PC-9 (cell line): ENCODE results near the gene GALNT13. TPM values are rescaled to one million over a fixed set of nuclear protein-coding genes. Genes with fewer than 3 reads are reported as not detected.

Experiments
- BruUV-seq: library from RNA; stranded (reverse); fragments of 400-500 nt; replicated peaks from 2 replicates; lab custom pipeline; 2021; lab: Mats Ljungman, UMichigan
- CTCF ChIA-PET: fragments of 300-600 bp; sonication (Branson Sonifier 250); formaldehyde crosslinking; loops from one replicate; lab custom pipeline; 2022; ENCODE audit warnings: antibody characterized with exemption; lab: Charles Lee
- POLR2A ChIA-PET: fragments of 300-600 bp; sonication (Branson Sonifier 250); formaldehyde crosslinking; loops from one replicate; lab custom pipeline; 2022; ENCODE audit warnings: antibody characterized with exemption; ENCODE audit not compliant: unreplicated experiment; lab: Charles Lee
- DNase-seq, 2 experiments: peaks; one replicate each; pipeline versions ENCODE4 v3.0.0 to v3.0.0-alpha.2; 2015 to 2022; ENCODE audit warnings: mixed read lengths in 1 of 2
- H2AFZ ChIP-seq: fragments of 200-600 bp; sonication (generic); 2 replicates; pipeline ENCODE4 v1.8.1; 2017; ENCODE audit warnings: antibody characterized with exemption
- H3F3A ChIP-seq: fragments of 200-600 bp; sonication (generic); 2 replicates; pipeline ENCODE4 v1.8.1; 2017; ENCODE audit warnings: antibody characterized with exemption, mild to moderate bottlenecking, low read depth; ENCODE audit not compliant: insufficient read depth
- H3K27ac ChIP-seq: fragments of 200-600 bp; sonication (generic); 2 replicates; pipeline ENCODE4 v1.6.1; 2016; ENCODE audit warnings: mixed run types
- H3K27me3 ChIP-seq: fragments of 200-600 bp; sonication (generic); 2 replicates; pipeline ENCODE4 v1.6.1; 2016; ENCODE audit warnings: low read depth, mixed run types; ENCODE audit not compliant: insufficient read depth
- H3K36me3 ChIP-seq: fragments of 200-600 bp; sonication (generic); 2 replicates; pipeline ENCODE4 v1.6.1; 2016; ENCODE audit warnings: low read depth, mixed run types
- H3K4me1 ChIP-seq: fragments of 200-600 bp; sonication (generic); replicated peaks from 2 replicates; pipeline ENCODE4 v1.6.1; 2016; ENCODE audit warnings: mixed run types; ENCODE audit not compliant: insufficient read depth
- H3K4me2 ChIP-seq: fragments of 200-600 bp; sonication (generic); 2 replicates; pipeline ENCODE4 v1.6.1; 2017; ENCODE audit warnings: mixed run types
- H3K4me3 ChIP-seq: fragments of 200-600 bp; sonication (generic); 2 replicates; pipeline ENCODE4 v1.6.1; 2016; ENCODE audit warnings: mixed run types
- H3K79me2 ChIP-seq: fragments of 200-600 bp; sonication (generic); 2 replicates; pipeline ENCODE4 v1.6.1; 2017; ENCODE audit warnings: low read depth, mixed run types
- H3K9me2 ChIP-seq: fragments of 200-600 bp; sonication (generic); 2 replicates; pipeline ENCODE4 v1.8.1; 2017; ENCODE audit warnings: mild to moderate bottlenecking; ENCODE audit not compliant: insufficient read depth
- H3K9me3 ChIP-seq: fragments of 200-600 bp; sonication (generic); 2 replicates; pipeline ENCODE4 v1.8.1; 2016; ENCODE audit warnings: low read depth; ENCODE audit not compliant: insufficient read depth
- H4K20me1 ChIP-seq: fragments of 200-600 bp; sonication (generic); 2 replicates; pipeline ENCODE4 v1.8.1; 2017; ENCODE audit not compliant: insufficient read depth
- EZH2 ChIP-seq: fragments of 200-600 bp; sonication (generic); IDR thresholded peaks from 2 replicates; pipeline ENCODE4 v1.8.0; 2017; ENCODE audit warnings: antibody characterized with exemption, low read depth
- intact Hi-C: fragments of 100-400 bp; cut with micrococcal nuclease; formaldehyde crosslinking; loops from one replicate; pipeline ENCODE4 v1.10.0; 2022; ENCODE audit not compliant: unreplicated experiment
- total RNA-seq: library from RNA; stranded (reverse); gene quantifications from 2 replicates; pipeline ENCODE4 v1.2.3, GENCODE V29; 2021
- TF ChIP-seq, protein P1 (sequence below): fragments of 200-600 bp; sonication (generic); conservative IDR thresholded peaks from 2 replicates; pipeline ENCODE4 v1.6.1; 2017; ENCODE audit warnings: mixed run types, antibody characterized with exemption, mild to moderate bottlenecking, moderate library complexity

GALNT13 gene
- total RNA-seq, 1 experiment from 2014 or later = 3.6 TPM

DNA sequence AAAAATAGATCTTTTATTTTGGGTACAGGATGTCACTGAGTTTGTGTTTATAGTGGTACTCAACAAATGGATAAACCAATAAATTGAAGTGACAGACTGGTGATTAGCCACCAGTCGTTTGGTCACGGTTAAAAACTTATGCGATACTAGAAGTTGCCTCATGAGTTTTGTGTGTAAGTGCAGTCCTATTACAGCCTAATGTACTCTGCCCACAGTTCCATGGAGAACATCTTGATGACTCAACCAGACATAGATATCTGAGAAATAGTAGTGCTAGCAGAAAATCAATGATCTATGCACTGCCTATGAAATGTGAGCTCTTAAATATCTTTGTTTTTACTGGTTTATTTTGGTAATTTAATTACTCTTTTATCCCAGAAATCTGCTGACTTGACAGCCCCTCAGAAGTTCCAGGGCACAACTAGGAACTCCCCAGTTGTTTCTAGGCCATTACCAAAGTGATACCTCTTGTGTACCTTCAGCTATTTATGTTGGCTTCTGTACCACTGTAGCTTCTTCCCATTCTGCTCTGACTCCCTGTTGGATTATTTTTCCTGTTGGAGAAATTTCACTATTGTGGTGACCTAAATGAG is 617.6 kb downstream of the GALNT13 start:
- Histone ChIP-seq H3K27ac (no peak overlapping the region), H3K9me3 (no peaks in the 10 kb centered on the region), H3K27me3 (no peaks in the 10 kb centered on the region), H3K79me2 (no peaks in the 10 kb centered on the region), H3K4me1 (no peaks in the 10 kb centered on the region), H3K9me2 (no peaks in the 10 kb centered on the region), H3F3A (no peaks in the 10 kb centered on the region), H3K36me3 (no peaks in the 10 kb centered on the region), H3K4me3 (no peak overlapping the region), H3K4me2 (no peak overlapping the region), H2AFZ (no peak overlapping the region), H4K20me1 (no peaks in the 10 kb centered on the region)
- CTCF ChIA-PET = no interaction called here
- intact Hi-C loops = no loop called here
- no peak for DNase-seq
- POLR2A ChIA-PET = no interaction called here
- TF ChIP-seq, protein P1, sequence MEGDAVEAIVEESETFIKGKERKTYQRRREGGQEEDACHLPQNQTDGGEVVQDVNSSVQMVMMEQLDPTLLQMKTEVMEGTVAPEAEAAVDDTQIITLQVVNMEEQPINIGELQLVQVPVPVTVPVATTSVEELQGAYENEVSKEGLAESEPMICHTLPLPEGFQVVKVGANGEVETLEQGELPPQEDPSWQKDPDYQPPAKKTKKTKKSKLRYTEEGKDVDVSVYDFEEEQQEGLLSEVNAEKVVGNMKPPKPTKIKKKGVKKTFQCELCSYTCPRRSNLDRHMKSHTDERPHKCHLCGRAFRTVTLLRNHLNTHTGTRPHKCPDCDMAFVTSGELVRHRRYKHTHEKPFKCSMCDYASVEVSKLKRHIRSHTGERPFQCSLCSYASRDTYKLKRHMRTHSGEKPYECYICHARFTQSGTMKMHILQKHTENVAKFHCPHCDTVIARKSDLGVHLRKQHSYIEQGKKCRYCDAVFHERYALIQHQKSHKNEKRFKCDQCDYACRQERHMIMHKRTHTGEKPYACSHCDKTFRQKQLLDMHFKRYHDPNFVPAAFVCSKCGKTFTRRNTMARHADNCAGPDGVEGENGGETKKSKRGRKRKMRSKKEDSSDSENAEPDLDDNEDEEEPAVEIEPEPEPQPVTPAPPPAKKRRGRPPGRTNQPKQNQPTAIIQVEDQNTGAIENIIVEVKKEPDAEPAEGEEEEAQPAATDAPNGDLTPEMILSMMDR = no peak
- no peak for TF ChIP-seq EZH2
- no TSS peak for BruUV-seq

DNA sequence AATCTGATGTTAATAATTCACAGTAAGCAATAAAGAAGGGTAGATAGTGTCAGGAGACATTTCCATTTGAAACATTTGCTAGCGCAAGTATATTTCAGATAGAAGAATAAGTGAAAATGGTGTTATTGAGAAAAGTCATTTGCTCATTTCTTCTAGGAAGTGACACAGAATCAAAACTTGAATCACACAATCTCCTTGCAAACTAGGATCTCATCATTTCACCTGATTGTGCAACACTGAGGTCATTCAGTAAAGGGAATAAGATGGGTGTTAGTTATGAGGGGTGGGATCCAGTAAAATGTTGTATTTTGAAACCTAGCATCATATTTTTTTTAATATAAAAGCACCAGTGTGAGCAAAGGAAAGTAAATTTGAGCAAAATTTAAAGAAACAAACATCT is 618.8 kb downstream of the GALNT13 start:
- Histone ChIP-seq H3K4me2 (no peak overlapping the region), H3F3A (no peaks in the 10 kb centered on the region), H3K4me3 (no peak overlapping the region), H3K27ac (no peak overlapping the region), H3K9me2 (no peaks in the 10 kb centered on the region), H3K79me2 (no peaks in the 10 kb centered on the region), H3K4me1 (no peaks in the 10 kb centered on the region), H3K9me3 (no peaks in the 10 kb centered on the region), H2AFZ (no peak overlapping the region), H3K36me3 (no peaks in the 10 kb centered on the region), H3K27me3 (no peaks in the 10 kb centered on the region), H4K20me1 (no peaks in the 10 kb centered on the region)
- DNase-seq = no peak
- intact Hi-C loops = no loop called here
- no TSS peak for BruUV-seq
- POLR2A ChIA-PET = no interaction called here
- TF ChIP-seq, protein P1 = no peak
- TF ChIP-seq EZH2 = no peak
- CTCF ChIA-PET = no interaction called here

DNA sequence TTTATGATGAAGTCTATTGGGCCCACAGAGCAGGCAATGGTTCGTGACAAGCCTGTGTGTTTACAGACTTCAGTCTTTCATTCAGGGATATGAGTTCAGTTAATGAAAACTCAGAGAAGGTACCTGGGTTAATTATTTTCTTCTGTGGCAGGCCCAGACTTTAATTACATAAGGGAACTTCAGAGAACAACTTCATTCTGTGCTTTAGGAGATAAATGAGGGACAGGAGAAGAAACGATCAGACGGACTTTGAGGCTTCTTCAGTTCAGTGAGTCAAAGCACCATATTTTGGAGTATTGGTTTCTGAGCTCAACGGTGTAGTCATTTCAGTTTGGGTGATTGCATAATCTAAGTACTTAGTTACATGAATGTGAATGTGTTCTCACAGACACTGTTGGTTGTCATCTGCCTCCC is 623.7 kb downstream of the GALNT13 start:
- ChIA-PET CTCF (no interaction called here), POLR2A (no interaction called here)
- no peaks in the 10 kb centered on the region for H3K27me3 ChIP-seq
- TF ChIP-seq, protein P1 = no peak
- no peak for TF ChIP-seq EZH2
- intact Hi-C loops = no loop called here
- no peak overlapping the region for H3K4me3 ChIP-seq
- H3K9me3 ChIP-seq = no peaks in the 10 kb centered on the region
- no peaks in the 10 kb centered on the region for H3F3A ChIP-seq
- no peaks in the 10 kb centered on the region for H3K79me2 ChIP-seq
- no peak overlapping the region for H2AFZ ChIP-seq
- H3K9me2 ChIP-seq = no peaks in the 10 kb centered on the region
- H3K4me1 ChIP-seq = no peaks in the 10 kb centered on the region
- no peaks in the 10 kb centered on the region for H3K36me3 ChIP-seq
- no TSS peak for BruUV-seq
- no peak overlapping the region for H3K4me2 ChIP-seq
- H3K27ac ChIP-seq = no peak overlapping the region
- DNase-seq = no peak
- no peaks in the 10 kb centered on the region for H4K20me1 ChIP-seq
